Esophagus muscularis mucosa (tissue), 4 donors: ENCODE measurements around the gene PPIA. TPM values are rescaled to one million over a fixed set of nuclear protein-coding genes. Genes with fewer than 3 reads are reported as not detected.
A peak's percentile ranks its signal among the peaks of the same experiment; 100 is the strongest.

Experiments
- DNase-seq: peaks from one replicate; pipeline ENCODE4 v3.0.0-alpha.2; 2017; ENCODE audit errors: extremely low spot score
- H3K27ac ChIP-seq, 4 donors: fragments of 200-600 bp; sonication (generic); replicated peaks in 1 of 4; 1 replicate in 3 of 4; 2 replicates in 1 of 4; pipeline ENCODE4 v1.5.1; 2016 to 2019; ENCODE audit warnings: mild to moderate bottlenecking in 1 of 4
- H3K27me3 ChIP-seq, 4 donors: fragments of 200-600 bp; sonication (generic); one replicate each; pipeline versions ENCODE4 v1.5.1 to v1.6.0; 2016 to 2019
- H3K36me3 ChIP-seq, 4 donors: fragments of 200-600 bp; sonication (generic); one replicate each; pipeline ENCODE4 v1.5.1; 2016 to 2019
- H3K4me1 ChIP-seq, 4 donors: fragments of 200-600 bp; sonication (generic); one replicate each; pipeline ENCODE4 v1.5.1; 2016 to 2019
- H3K4me3 ChIP-seq, 4 donors: fragments of 200-600 bp; sonication (generic); 1 replicate in 2 of 4; 2 replicates in 2 of 4; pipeline ENCODE4 v1.5.1; 2016 to 2019; ENCODE audit warnings: mild to moderate bottlenecking in 4 of 4, moderate library complexity in 1 of 4
- H3K9me3 ChIP-seq, 4 donors: fragments of 200-600 bp; sonication (generic); 1 replicate in 3 of 4; 2 replicates in 1 of 4; pipeline ENCODE4 v1.5.1; 2016 to 2019
- EP300 ChIP-seq: sonication (generic); formaldehyde crosslinking; IDR thresholded peaks from one replicate; pipeline ENCODE4 v1.6.1; 2017; ENCODE audit warnings: antibody characterized with exemption
- POLR2A ChIP-seq: fragments of 450-650 bp; IDR thresholded peaks from one replicate; pipeline ENCODE4 v1.6.1; 2017; ENCODE audit warnings: antibody characterized with exemption, moderate library complexity, mild to moderate bottlenecking, low read depth
- POLR2AphosphoS5 ChIP-seq, 2 donors: sonication (generic); formaldehyde crosslinking; IDR thresholded peaks; one replicate each; pipeline ENCODE4 v1.6.1; 2017; ENCODE audit warnings: antibody characterized with exemption in 2 of 2
- WGBS: methylation state at CpG from one replicate; pipeline ENCODE4 v1.1.5; 2018; 5-methylcytosine and 5-hydroxymethylcytosine counted together
- intact Hi-C: fragments of 100-400 bp; cut with DNase I; formaldehyde crosslinking; loops from one replicate; pipeline ENCODE4 v1.15.1; 2023
- total RNA-seq, 4 donors: library from RNA; depleted of rRNA; stranded (reverse); fragments of >200 nt; gene quantifications; one replicate each; pipeline versions ENCODE4 v1.1.0 to v1.2.1, GENCODE V29; 2016
- TF ChIP-seq, protein P1 (sequence below), 3 experiments: fragments of 200-600 bp in 2 of 3; fragments of 450-650 bp in 1 of 3; sonication (generic) in 2 of 3; IDR thresholded peaks; one replicate each; pipeline ENCODE4 v1.5.1; 2017 to 2019; ENCODE audit warnings: antibody characterized with exemption in 3 of 3, mild to moderate bottlenecking in 2 of 3, moderate library complexity in 1 of 3

The PPIA gene
- total RNA-seq = 1,000 to 10,000 TPM; 1,223 to 1,666 (median 1,462) TPM

DNA sequence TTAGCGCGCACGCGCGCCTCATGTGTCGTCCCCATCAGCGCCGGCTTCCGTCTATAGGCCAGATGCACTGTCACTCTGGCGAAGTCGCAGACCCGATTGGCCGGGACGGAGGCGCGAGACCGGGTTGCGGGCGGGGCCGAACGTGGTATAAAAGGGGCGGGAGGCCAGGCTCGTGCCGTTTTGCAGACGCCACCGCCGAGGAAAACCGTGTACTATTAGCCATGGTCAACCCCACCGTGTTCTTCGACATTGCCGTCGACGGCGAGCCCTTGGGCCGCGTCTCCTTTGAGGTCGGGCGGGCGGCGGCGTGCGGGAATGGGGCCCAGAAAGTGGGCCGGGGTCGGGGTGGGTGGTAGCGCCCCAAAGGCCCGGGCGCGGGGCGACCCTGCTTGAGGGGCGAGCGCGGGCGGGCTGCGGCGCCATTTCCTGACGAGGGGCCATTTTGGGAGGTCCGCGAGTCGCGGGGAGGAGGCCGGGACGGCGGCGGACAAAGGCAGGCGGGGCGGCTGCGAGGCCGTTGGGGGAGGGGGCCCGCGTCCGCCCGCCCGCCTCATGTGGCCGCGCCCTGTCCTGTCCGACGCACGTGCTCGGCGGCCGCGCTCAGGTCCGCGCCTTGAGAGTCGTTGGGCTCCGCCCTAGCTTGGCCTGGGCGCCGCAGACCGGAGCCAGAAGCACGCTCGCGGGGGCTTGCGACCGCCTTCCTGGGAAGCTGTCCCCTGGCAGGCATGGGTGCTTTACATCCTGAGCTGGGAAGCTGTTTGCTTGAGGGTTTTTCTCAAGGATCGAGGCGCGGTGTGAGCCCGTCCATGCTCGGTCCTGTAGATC, at the start of gene PPIA:
Gene PPIA, plus strand, starts transcription at position 178 of the 825 bp plus-strand sequence. Its CDS starts 44 bp downstream, at position 222.
- H3K27me3 ChIP-seq = no peaks in the 10 kb centered on the region
- H3K9me3 ChIP-seq = no peaks in the 10 kb centered on the region
- peak within 1 kb of the TSS; percentile 75 to 91 (median 86) for H3K4me3 ChIP-seq
- DNase-seq = peak; percentile 99
- peak within 1 kb of the TSS; percentile 95 to 100 (median 100) for H3K27ac ChIP-seq
- peaks cover 21 to 32% (median 27%) of the 10 kb centered on the region in 4 donors for H3K36me3 ChIP-seq
- intact Hi-C loops = loop anchor here (2.0 kb wide), 1 partner anchor 50 kb away; no protein-coding TSS in a partner anchor
- 0% methylated on average over 42 of the region's 99 CpGs for WGBS
- TF ChIP-seq, protein P1, sequence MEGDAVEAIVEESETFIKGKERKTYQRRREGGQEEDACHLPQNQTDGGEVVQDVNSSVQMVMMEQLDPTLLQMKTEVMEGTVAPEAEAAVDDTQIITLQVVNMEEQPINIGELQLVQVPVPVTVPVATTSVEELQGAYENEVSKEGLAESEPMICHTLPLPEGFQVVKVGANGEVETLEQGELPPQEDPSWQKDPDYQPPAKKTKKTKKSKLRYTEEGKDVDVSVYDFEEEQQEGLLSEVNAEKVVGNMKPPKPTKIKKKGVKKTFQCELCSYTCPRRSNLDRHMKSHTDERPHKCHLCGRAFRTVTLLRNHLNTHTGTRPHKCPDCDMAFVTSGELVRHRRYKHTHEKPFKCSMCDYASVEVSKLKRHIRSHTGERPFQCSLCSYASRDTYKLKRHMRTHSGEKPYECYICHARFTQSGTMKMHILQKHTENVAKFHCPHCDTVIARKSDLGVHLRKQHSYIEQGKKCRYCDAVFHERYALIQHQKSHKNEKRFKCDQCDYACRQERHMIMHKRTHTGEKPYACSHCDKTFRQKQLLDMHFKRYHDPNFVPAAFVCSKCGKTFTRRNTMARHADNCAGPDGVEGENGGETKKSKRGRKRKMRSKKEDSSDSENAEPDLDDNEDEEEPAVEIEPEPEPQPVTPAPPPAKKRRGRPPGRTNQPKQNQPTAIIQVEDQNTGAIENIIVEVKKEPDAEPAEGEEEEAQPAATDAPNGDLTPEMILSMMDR (IDR thresholded peaks at IDR 0.05) = no peak
- TF ChIP-seq POLR2A (peak; percentile 87), POLR2AphosphoS5 (IDR thresholded peaks at IDR 0.05) (peak; percentile 88 to 96), EP300 (no peak)
- peaks cover 25 to 49% (median 42%) of the 10 kb centered on the region in 4 donors for H3K4me1 ChIP-seq

DNA sequence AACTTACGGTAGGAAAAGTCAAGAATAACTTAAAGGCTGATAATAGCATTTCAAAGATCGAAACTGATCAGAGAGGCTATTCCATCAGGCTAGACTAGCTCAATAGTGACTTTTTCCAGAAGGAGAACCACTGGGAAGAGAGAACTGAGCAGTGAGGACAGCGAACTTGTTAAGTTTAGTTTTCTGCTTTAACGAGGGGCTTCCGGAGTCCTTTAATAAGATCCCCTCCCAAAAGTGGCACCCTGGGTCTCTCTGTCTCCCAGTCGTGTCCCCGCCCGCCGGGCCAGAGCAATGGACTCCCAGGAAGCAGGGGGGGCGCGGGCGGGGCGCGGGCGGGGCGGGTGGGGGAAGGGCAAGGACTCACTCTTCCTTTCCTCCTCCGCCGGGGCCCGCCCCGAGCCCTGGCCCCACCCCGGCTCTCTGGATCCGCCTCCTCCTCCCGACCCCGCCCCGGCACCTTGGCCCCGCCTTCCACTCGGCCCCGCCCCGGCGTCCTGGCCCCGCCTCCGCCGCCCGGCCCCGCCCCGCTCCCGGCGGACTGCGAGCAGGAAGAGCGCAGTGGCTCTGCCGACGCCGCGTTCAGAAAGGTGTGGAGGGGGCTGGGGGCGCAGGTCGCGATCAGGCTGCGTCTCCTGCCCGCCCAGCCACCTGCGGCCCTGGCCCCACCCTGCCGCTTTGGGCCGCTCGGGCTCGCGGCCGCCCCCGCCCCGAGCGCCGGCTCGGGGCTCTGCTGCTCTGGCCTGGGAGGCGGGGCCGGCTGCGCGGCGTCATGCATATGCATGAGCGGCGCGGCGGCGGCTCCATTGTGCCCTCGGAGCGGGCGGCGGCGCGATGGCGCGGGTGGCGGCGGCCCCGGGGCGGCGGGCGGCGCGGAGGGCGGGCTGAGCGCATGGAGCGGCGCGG, 48.2 kb upstream of the PPIA start, which contains the start of gene ZMIZ2:
Gene ZMIZ2, plus strand, starts transcription at position 803 of the 903 bp plus-strand sequence. CDS start 7,403 bp downstream, outside the sequence.
- WGBS = 17% methylated on average over 5 of the region's 92 CpGs

DNA sequence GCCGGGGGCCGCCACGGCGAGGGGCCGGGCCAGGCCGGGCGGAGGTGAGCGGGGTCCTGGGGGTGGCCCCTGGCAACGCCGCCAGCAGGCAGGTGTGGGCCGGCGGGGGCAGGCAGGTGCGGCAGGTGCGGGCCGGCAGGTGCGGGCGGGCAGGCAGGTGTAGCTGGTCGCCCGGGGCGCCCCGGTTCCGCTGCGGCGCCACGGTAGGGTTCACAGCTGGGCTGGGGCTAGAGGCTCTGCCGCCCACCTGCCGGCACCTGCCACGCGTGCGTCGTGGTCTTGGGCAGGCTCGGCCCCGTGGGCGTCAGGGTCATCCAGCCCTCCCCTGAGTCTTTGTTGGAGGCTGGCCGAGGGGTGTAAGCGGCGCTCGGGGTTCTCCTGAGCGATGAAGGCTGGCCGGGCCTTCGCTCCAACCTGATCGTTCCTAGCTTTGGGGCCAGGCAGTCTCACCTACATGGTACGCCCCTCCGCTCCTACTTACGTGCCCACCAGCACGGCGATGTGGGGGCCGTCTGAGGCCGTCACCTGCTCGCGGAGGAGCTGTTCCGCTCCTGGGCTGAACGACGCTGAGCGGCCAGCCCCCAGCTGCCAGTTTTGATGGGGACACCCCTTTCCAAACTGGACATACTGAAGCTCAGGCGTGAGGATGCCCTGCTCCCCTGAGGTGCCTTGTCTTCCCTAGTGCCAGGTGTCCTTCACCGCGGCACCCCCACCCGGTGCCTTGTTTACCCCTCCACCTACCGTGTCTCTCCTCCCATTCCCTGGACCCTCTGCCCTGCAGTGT, 47.3 kb upstream of the PPIA start:
- intact Hi-C loops = loop anchor here (2.0 to 5.0 kb wide), 3 partner anchors 93 to 162 kb away; partner anchors contain the start of gene OGDH
- Histone ChIP-seq H3K27me3 (no peaks in the 10 kb centered on the region), H3K36me3 (peaks cover 0 to 3% (median 0%) of the 10 kb centered on the region in 4 donors), H3K27ac (peak overlapping the region; percentile 97 to 99 (median 98)), H3K4me3 (peak overlapping the region; percentile 81 to 99 (median 87)), H3K9me3 (no peaks in the 10 kb centered on the region), H3K4me1 (peaks cover 32 to 46% (median 36%) of the 10 kb centered on the region in 4 donors)
- no peak for DNase-seq
- 15% methylated on average over 22 of the region's 60 CpGs for WGBS
- TF ChIP-seq, protein P1 (IDR thresholded peaks at IDR 0.05) = no peak
- TF ChIP-seq EP300 = no peak
- no peak for TF ChIP-seq POLR2A
- no peak for TF ChIP-seq POLR2AphosphoS5 (IDR thresholded peaks at IDR 0.05)

More for the DNA sequence above, 48.2 kb upstream of the PPIA start, which contains the start of gene ZMIZ2:
- Histone ChIP-seq H3K4me1 (peaks cover 27 to 41% (median 33%) of the 10 kb centered on the region in 4 donors), H3K27me3 (no peaks in the 10 kb centered on the region), H3K27ac (peak within 1 kb of the TSS; percentile 97 to 99 (median 98)), H3K4me3 (peak within 1 kb of the TSS; percentile 81 to 99 (median 87)), H3K36me3 (peaks cover 0 to 3% (median 0%) of the 10 kb centered on the region in 4 donors), H3K9me3 (no peaks in the 10 kb centered on the region)
- peak; percentile 98 for DNase-seq
- intact Hi-C loops = loop anchor here (2.0 to 5.0 kb wide), 3 partner anchors 94 to 161 kb away; partner anchors contain the start of gene OGDH
- TF ChIP-seq, protein P1 (IDR thresholded peaks at IDR 0.05) = peak in 1 of 3 experiments; percentile 13
- TF ChIP-seq POLR2AphosphoS5 (IDR thresholded peaks at IDR 0.05) = peak; percentile 69 to 78
- TF ChIP-seq EP300 = no peak

DNA sequence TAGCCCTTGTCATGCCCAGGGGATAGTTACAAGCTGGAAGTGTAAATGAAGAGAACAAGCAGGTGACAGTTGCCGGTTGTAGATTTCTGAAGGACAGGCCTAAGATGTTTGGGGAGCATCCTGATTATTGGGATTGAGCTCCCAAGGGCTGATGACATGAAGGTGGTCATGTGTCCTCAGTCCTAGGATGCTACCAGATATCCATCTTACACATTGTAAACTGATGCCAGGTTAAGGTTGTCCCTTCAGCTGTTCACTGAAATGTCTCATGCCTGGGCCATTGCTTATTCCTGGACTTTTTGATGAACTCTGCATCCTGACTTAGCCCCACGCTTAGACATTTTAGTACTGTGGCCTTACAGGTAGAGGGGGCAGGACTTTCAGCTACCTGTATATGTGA, 46.5 kb upstream of the PPIA start:
- TF ChIP-seq POLR2A (no peak), POLR2AphosphoS5 (IDR thresholded peaks at IDR 0.05) (no peak), EP300 (no peak)
- TF ChIP-seq, protein P1 (IDR thresholded peaks at IDR 0.05) = no peak
- Histone ChIP-seq H3K9me3 (no peaks in the 10 kb centered on the region), H3K36me3 (peaks cover 0 to 3% (median 0%) of the 10 kb centered on the region in 4 donors), H3K27ac (peak overlapping the region; percentile 97 to 99 (median 98)), H3K4me1 (peaks cover 41 to 54% (median 45%) of the 10 kb centered on the region in 4 donors), H3K4me3 (peak overlapping the region; percentile 81 to 99 (median 87)), H3K27me3 (no peaks in the 10 kb centered on the region)
- WGBS = 93% methylated on average over 2 of the region's 2 CpGs
- intact Hi-C loops = loop anchor here (2.0 to 5.0 kb wide), 4 partner anchors 45 to 163 kb away; partner anchors contain the start of gene OGDH
- DNase-seq = no peak
